Hypothalamus (tissue), 51 donors: ENCODE measurements around the gene LMO4.

Source experiments
- DNase-seq, 51 donors: peaks; one replicate each; lab custom pipeline; 2025; lab: John Stamatoyannopoulos, UW

The LMO4 gene

DNA sequence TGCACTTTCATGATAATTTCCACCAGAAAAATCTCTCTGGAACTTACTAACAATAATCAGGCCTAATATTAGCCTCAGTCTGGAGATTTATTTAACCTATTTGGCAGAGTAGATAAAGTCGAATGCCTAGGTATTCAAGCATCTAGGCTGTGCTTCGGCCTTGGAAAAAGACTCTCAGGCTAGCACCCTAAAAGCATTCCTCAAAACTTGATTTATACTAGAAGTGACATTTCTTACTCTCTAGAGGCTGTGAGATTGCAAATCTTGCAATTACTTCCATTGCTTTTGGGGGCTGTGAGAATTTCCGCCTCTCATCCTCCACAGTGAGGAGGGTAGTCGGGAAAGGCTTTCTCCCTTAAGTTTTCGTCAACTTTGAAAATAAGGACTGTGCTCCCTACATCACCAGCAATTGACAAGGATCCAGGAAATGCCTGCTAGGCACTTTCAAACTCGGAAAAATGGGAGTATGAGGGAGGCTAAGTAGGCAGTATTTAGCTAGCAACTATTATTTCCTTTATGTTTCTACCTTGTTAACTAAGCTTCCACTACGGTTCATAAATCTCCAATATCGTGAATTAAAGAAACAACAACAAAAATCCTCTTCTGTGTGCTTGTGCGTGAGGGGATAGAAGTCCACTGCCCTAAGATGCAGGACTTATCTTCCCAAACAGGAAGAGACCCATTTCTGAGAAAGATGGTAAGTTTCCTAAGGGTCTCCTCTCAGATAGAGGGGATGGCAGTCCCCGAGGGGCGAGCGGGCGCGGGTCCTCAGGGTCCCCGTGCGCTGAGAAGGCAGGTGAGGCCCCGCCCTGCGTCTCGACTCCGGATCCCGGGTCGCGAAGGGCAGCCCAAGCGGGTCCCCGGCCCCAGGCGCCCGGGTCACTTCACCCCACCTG, 1.1 kb upstream of the LMO4 start:
- DNase-seq: no peak

DNA sequence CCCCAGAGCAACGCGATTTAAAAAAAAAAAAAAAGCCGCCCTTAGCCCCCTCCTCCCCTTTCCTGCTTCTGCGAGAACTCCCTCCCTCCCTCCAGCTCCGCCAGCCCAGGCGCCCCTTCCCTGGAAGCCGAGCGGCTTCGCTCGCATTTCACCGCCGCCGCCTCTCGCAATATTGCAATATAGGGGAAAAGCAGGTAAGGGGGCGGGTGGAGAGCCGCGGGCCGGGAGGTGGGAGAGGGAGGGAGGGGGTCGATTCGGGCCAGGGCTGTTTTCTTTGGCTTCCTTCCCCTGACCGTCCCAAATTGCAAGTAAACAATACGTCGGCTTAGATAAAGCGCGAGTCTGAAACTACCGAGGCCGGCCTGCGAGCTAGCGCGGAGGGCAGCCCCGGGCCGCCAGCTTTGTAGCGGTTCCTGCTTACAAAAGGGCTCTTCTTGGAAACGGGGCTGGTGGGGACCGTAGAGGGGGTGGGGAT, 408 bp downstream of the LMO4 start:
- peak in 36 of 51 donors; percentile 5 to 83 (median 40) for DNase-seq

DNA sequence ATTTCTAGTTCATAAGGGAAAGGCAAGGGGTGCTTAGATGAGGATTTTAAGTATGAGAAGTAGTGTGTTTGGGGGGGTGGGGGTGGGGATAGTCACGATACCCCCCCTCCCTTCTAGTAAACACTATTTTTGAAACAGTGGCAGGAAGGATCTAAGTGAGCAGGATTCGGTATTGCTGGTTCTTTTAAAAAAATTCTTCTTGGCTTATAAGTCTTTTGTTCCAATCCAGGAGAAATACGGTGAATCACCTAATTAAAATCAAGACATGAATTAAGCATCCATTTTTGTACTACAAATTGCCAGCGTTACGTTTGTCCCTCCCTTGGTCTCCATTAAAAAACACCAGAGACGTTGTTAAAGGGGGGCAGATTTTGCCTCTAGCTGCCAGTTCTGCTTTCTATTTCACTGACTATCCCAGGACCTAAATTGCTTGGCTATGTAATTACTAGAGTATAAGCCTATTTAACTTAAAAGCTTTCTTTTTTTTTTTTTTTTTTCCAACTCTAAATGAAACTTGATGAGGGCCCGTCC, 911 bp downstream of the LMO4 start:
- DNase-seq: peak in 2 of 51 donors; percentile 56 to 83

DNA sequence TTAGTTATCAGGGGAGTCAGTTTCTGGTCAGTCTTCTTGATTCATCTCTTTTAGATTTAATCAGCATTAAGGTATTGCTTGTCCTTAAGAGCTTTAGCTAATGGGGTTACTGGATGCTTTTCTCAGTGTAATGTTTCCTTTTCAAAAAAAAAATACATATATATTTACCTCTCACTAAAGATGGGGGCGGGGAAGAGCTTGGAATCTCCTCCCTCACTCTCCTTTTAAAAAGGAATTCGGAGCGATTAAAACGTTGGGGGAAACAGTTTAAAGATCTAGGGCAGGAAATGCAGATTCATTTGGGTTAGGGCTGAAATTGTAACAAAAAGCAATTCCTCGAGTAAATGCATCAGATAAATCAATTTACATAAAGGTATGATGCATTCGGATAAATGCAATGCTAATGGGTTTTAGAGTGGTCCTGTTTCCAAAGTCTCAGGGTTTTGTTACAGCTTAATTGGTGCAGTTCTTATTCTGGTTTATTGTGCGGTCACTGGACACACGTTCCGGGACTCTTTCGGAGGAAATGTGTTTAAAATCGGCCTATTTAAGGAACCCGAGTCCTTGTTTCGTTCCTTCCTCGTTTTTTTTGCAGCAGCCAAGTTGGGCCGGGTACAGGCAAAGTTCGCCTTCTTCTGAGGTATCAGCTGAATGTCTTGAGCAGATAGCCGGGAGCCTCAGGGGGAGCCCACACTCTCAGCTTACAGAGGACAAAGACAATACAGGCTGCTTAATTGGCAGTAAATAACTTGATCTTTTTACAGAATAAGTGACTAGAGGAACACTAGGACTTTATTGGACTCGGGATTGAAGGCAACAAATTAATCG, 1.6 kb downstream of the LMO4 start:
- DNase-seq: peak in 29 of 51 donors; percentile 2 to 69 (median 10)

DNA sequence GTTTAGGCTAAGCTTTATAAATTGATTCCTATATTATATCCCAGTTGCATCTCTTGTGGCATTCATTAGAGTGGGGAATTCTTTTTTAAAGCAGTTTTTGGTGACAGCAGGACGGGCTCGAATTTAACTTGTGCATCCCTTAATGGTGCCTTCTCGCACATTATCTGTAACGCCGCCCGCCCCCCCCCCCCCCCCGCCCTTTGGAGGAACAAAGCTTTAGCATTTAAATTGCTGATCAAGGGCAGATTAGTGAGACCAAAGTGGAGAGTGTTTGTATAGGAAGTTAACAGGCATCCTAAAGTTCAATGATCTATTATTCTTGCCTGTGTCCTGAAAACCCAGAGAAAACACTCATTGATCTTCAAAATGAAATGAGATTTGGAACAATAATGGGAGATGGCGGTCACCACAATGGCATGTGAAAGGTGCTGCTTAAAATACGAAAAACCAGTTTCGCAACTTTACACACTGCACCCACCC, 2.2 kb downstream of the LMO4 start:
- peak in 3 of 51 donors; percentile 3 to 65 (median 15) for DNase-seq

DNA sequence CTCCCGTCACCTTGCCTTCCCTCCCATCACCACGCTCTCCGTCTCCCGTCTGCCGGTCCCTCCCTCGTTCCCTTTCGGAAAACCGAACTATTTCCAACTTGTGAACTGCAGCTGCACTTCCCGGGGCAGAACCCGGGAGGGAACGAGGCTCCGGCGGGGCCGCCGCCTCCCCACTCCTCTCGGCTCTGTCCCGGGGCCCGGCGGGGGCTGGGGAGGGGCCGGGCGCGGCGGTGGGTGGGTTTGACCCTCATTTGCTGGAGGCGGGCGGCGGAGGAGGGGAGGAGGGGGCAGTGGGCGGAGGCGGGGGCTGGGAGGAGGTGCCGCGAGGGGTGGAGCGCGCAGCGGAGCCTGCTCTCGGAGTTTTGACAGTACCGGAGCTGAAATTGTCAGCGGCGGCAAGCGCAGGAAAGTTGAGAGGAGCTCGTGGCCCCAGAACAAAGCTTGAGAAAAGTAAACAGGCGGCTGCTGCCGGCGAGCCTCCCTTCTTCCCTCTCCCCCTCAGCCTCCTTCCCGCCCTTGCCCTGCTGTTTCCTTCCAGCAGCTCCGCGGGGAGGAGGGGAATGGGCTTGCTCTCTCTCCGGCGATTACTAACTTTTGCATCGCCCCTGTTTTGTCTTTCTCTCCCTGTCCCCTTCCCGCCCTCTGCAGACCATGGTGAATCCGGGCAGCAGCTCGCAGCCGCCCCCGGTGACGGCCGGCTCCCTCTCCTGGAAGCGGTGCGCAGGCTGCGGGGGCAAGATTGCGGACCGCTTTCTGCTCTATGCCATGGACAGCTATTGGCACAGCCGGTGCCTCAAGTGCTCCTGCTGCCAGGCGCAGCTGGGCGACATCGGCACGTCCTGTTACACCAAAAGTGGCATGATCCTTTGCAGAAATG, 2.9 kb downstream of the LMO4 start:
- DNase-seq: peak in 47 of 51 donors; percentile 21 to 85 (median 60)

DNA sequence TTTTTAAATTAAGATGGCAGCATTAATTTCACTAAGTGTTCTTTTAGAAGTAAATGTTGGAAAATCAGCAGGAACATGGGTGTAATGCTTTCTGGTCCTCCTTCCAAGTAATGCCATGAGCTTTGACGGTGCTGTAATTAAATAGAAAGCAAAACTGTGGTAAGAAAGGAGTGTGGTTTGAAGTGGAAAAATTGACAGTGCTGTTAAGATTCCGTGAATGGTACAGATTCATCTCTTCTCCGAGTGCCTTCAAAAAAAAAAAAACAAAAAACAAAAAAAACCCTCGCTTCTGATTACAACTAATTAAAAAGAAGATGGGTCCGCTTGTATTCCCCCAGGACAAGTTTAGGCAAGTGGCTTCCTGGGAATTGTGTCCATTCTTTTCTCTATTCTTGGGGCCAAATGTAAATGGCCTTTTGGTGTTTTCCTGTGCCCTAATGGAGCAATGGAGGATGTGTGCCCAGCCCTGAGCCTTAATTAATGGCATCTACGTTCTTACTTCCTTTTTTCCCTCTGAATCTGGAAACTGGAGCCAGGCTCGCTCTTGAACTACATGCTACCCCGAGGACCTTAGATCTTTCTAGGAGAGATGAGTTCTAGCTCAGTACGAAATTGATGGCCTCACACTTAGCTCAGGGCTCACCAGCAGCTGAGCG, 5.1 kb downstream of the LMO4 start:
- DNase-seq: peak in 1 of 51 donors; percentile 55

DNA sequence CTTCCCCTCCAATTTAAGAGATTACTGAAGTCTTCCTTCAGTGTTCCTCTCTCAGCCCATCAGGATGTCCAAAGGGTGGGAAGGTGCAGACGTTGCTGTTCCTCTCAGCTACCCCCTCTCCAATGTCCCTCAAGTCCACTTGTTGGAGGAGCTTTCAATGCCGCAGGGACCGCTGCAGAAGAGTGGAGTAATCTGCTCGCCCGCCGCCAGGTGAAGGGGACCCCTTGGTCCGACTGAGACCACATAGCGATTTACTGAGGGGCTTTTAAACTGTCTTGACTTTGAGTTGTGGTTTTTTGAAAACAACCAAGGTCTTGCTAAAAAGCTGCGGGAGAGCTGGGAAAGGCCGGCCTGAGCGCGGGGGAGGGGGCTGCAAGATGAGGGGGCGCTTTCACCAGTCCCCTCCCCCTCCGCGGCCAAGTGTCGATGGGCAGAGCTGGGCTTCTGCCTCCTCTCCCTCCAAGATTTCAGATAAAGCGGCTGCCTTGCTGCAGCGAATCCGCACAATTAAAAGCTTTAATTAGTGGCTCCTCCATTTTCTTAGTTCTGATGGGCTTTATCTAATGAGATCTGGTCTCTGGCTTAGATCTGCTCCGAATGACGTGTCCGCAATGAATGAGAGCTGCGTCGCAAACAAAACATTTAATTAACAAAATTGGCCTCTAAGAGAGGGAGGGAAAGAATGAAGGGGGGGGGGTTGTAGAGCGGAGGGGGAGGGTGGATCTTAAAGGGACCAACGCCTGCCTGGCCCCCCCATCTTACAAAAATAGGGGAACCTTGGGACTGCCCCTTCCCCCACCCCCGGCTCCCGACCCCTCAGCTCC, 5.9 kb downstream of the LMO4 start:
- DNase-seq: peak in 14 of 51 donors; percentile 3 to 66 (median 33)

DNA sequence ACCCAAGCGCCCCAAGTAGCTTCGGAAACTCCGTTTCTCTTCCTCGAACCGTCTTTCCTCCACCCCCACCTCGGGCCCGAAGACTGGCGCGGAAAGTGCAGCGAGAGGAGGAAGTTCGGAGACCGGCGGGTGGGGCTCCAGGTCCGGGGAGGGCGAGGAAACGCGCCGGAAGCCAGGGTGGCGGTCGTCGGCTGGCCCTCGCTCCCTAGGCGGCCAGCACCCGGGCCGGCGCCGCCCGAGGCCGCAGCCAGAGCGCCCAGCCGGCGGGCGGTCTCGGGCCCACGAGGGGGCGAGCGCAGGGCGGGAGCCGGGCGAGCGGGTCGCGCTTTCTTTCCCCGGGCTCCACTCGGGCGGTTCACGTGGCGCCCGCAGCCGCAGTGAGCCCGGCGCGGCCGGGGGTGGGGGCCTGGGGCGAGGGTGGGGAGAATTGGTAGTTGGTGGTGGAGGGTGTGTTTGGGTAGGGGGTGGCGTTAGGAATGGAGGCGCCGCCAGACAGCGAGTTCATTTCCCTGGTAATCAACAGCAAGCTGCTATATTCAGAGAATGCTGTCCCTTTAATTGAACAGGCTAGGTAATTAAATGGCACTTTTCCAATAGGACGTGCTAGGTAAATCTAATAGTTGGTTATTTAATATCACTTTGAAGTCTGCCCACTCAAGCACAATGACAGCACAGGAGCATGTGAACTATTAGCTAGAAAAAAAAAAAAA, 6.7 kb downstream of the LMO4 start:
- peak in 42 of 51 donors; percentile 10 to 79 (median 53) for DNase-seq

DNA sequence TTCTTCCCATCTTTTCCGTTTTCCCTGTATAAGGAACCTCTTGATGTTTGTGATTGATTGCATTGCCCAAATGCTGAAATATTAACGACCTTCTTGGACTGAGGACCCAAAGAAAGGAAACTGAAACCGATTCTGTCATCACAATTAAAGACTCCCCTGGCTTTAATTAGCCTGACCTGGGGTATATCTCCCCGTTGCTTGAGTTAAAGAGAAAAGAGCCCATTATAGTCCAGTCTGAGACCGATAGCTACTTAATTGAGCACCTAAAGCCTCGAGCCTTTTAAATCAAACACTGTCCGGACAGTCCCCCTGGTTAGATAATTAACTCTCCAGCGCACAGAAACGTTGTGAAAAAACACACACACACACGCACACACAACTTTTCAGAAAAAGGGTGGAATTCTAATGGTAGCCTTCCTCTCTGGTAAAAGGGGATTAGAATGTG, 8.0 kb downstream of the LMO4 start:
- DNase-seq: no peak

DNA sequence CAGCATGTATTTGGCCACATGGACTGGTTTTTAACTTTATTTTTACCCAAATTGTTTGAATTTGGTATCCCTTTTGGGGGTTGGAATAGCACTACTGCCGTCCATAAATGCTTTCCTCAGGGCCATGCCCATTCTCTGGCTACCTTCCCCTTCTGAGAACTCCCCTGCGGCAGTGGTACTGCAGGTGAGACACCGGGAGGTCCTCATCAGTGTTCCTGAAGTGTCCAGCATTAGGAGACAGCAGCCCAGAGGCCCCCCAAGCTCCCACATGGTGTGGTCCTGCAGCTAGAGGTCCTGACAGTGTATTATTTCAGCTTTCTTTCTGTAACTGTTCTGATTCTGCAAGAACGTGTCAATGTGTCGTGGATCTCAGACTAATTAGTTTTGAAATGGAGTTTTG, 8.9 kb downstream of the LMO4 start:
- DNase-seq: peak in 1 of 51 donors; percentile 17

DNA sequence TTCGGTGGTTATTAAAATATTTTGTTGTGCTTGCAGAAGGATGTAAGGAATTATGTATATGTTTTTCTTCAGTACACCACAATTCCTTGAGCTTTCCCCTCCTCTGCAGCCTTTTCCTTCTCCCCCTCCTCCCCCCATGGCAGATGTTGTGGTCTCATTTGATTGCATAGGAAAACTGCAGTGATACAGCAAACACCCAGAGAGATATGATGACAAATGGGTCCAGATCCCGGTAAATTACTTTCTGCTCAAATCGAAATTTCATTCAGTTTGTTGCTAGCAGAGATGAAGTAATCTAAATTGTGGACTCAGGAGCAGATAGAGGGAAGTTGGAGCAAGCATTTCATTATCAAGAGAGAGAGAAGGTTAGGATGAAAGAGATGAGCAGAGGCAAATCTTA, 9.9 kb downstream of the LMO4 start:
- peak in 1 of 51 donors; percentile 39 for DNase-seq

DNA sequence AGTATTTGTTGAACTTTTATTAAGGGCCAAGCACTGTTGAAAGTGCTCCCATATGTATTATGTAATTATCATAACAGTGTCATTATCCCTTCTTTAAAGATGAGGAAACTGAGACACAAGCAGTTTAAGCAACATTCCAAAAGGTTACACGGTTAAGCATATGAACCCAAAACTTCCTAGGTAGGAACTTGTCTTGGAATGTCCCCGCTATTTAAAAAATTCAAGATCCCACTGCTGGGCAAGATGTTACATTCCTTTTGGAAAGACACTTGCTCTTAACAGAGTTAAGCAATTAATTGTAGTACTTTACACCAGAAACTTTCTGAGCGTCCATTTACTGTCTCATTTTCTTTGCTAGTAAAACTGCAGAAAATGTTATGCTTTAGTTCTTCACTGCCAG, 15.6 kb downstream of the LMO4 start:
- DNase-seq: no peak

DNA sequence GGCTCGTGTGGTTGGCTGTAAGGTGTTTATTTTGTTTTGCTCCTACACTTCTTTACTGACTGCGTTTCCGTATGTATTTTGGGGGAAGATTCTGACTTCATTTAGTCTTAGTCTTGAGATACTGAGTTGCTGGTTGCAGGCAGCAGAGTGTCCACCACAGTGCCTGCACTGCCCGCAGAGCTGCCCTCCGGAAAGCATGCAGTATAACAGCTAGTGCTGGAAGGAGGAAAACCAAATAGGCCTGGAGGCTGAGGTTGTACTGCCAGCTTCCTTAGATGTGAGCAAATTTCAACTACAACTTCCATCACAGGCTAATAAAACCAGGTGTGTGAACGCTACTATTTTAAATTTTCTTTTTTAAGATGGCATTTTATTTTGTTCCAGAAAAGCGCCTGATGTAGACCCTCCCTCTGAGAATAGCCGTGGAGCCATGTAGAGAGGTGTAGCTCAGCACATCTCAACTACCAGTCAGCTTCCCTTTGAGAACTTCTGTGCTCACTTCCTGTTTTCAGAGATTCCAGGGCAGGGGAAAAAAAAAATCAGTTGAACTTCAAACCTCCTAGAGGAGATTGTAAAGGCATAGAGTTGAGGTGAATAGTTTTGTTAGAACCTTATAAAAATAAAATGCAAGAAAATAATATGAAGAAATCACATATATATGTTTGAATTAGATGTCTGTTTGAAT, 17.6 kb downstream of the LMO4 start:
- no peak for DNase-seq

DNA sequence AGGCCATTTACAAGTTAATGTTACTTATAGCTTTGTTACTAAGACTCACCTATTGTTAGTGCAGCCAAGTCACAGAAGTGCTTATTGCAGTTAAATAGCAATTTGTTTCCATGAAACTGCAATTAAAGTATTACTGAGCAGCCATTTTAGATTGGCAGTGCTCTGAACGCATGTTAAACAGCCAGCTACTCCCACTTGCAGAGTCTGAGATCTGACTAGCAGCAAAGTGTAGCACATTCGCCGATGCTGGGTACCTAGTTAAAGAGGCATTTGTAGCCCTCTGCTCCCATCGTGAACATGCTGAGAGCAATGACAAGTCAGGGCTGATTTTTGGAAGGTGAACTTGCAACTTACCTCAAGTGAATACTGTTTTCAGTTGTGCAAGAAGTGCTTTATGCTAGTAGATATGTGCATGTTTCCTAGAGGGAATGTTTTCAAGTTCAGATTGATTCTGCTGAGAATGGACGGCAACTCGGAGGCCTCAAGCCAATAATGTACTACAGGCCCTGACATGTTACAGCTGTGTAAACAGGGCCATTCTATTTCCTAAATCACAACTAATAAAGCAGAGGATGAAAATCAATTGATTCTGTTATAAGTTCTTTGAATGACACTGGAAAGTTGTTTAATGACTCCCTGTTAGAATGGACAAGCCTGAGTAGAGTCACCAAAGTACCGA, 19.8 kb downstream of the LMO4 start:
- no peak for DNase-seq

DNA sequence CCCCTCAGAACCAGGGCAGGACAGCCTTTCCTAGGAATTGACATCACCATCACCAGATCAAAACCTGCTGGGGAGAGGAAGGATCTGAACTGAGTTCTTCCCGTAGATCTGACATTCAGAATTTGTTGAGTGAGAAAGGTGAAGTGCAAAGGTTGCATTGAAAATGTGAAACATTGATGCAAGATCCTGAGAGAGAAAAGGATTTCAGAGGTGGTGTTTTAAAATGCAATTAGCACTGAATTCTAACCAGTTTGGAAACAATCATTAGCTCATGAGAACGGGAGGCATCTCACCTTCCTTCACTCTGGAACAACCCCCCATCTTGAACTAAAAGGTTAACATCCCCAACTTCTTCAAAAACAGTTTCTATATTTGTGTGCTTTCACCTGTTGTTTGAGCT, 20.4 kb downstream of the LMO4 start:
- DNase-seq: no peak

DNA sequence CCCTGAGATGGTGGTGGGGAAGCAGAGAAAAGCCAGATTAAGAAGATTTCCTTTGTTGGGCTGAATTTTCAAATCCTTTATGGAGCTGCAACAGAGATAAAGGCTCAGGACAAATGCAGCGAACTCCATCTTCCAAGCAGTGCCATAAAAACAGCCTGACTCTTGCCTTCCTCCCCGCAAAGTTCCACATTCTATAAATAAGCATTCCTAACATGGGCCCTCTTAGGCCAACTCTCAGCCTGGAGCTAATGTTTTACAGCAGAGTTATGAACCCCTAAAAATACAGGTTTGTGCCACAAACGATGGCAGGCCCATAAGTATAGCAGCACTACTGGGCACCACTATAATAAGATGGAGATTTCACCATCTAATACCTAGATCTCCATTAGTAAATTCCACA, 27.2 kb downstream of the LMO4 start:
- DNase-seq: no peak
